H1 (cell line): ENCODE data around the gene KANSL3. TPM values are rescaled to one million over a fixed set of nuclear protein-coding genes. Genes with fewer than 3 reads are reported as not detected.

Source experiments
- CTCF ChIA-PET: fragments of 300-600 bp; sonication (Branson Sonifier 250); formaldehyde crosslinking; loops from one replicate; lab custom pipeline; 2021; ENCODE audit not compliant: partially characterized antibody; lab: Charles Lee
- POLR2A ChIA-PET: fragments of 300-600 bp; sonication (Branson Sonifier 250); formaldehyde crosslinking; loops from one replicate; lab custom pipeline; 2021; ENCODE audit warnings: inconsistent platforms; ENCODE audit not compliant: partially characterized antibody; lab: Charles Lee
- DNase-seq, 2 experiments: peaks; one replicate each; pipeline versions ENCODE4 v3.0.0 to v3.0.0-alpha.2; 2010 to 2022; ENCODE audit warnings: low spot score in 2 of 2, low read depth in 1 of 2, mixed read lengths in 1 of 2
- FAIRE-seq: peaks from 2 replicates; lab custom pipeline; 2011; peaks lifted over from hg19 to GRCh38; lab: Jason Lieb, UNC
- H2AFZ ChIP-seq: 2 replicates; pipeline ENCODE4 v1.8.1; 2012; ENCODE audit warnings: low read length, inconsistent platforms
- H2AK5ac ChIP-seq: 2 replicates; pipeline ENCODE4 v1.6.1; 2013; ENCODE audit warnings: low read depth, low read length
- H2BK120ac ChIP-seq: replicated peaks from 2 replicates; pipeline ENCODE3; 2013; ENCODE audit warnings: low read depth, low read length, inconsistent platforms
- H2BK12ac ChIP-seq: 2 replicates; pipeline ENCODE4 v1.6.1; 2013; ENCODE audit warnings: low read depth, low read length
- H2BK15ac ChIP-seq: 2 replicates; pipeline ENCODE4 v1.6.1; 2013; ENCODE audit warnings: low read length
- H2BK20ac ChIP-seq: 2 replicates; pipeline ENCODE4 v1.6.1; 2013; ENCODE audit warnings: low read length
- H2BK5ac ChIP-seq: 2 replicates; pipeline ENCODE4 v1.6.1; 2013; ENCODE audit warnings: low read depth, low read length
- H3K14ac ChIP-seq: 2 replicates; pipeline ENCODE4 v1.6.1; 2013; ENCODE audit warnings: inconsistent platforms; ENCODE audit not compliant: insufficient read length
- H3K18ac ChIP-seq: 2 replicates; pipeline ENCODE4 v1.6.1; 2013; ENCODE audit warnings: low read length; ENCODE audit errors: extremely low read depth
- H3K23ac ChIP-seq: 2 replicates; pipeline ENCODE4 v1.6.1; 2013; ENCODE audit warnings: inconsistent platforms; ENCODE audit not compliant: insufficient read length
- H3K23me2 ChIP-seq: 2 replicates; pipeline ENCODE4 v1.6.1; 2013; ENCODE audit warnings: low read depth, low read length
- H3K27ac ChIP-seq: 2 replicates; pipeline ENCODE4 v1.6.1; 2011; ENCODE audit warnings: low read depth, low read length, inconsistent platforms
- H3K27me3 ChIP-seq, 4 experiments: replicated peaks in 1 of 4; 1 replicate in 1 of 4; 2 replicates in 3 of 4; pipeline versions ENCODE4 v1.6.1 to v1.8.1; 2011 to 2013; ENCODE audit warnings: low read length in 3 of 4, mild to moderate bottlenecking in 3 of 4, inconsistent platforms in 2 of 4, mixed read lengths in 2 of 4, moderate library complexity in 1 of 4; ENCODE audit not compliant: control insufficient read depth in 3 of 4, insufficient read depth in 3 of 4; ENCODE audit errors: extremely low read depth in 1 of 4
- H3K36me3 ChIP-seq, 4 experiments: 2 replicates each; pipeline versions ENCODE4 v1.6.1 to v1.8.1; 2011 to 2013; ENCODE audit warnings: mild to moderate bottlenecking in 4 of 4, low read length in 3 of 4, moderate library complexity in 2 of 4, control low read depth in 1 of 4, inconsistent platforms in 1 of 4; ENCODE audit not compliant: insufficient read depth in 4 of 4, control insufficient read depth in 2 of 4
- H3K4ac ChIP-seq: replicated peaks from 2 replicates; pipeline ENCODE3; 2013; ENCODE audit warnings: low read length, low read depth, mixed read lengths, inconsistent platforms; ENCODE audit not compliant: insufficient read length
- H3K4me1 ChIP-seq, 4 experiments: replicated peaks in 1 of 4; 1 replicate in 1 of 4; 2 replicates in 3 of 4; pipeline versions ENCODE4 v1.6.1 to v1.8.1; 2011 to 2013; ENCODE audit warnings: low read length in 3 of 4, inconsistent platforms in 2 of 4, mixed read lengths in 1 of 4; ENCODE audit not compliant: insufficient read depth in 4 of 4, control insufficient read depth in 3 of 4
- H3K4me2 ChIP-seq, 2 experiments: 2 replicates each; pipeline versions ENCODE4 v1.6.1 to v1.8.1; 2011 to 2013; ENCODE audit warnings: low read depth in 2 of 2, low read length in 2 of 2, control low read depth in 1 of 2, inconsistent platforms in 1 of 2, mild to moderate bottlenecking in 1 of 2; ENCODE audit not compliant: insufficient read depth in 1 of 2
- H3K4me3 ChIP-seq, 4 experiments: fragments of 200-600, 300-600 bp in 1 of 4; sonication (generic), shearing (Covaris generic), sonication (Bioruptor Twin) in 1 of 4; 2 replicates each; pipeline versions ENCODE4 v1.5.1 to v1.8.1; 2011 to 2016; ENCODE audit warnings: low read length in 4 of 4, low read depth in 3 of 4, control low read depth in 2 of 4, inconsistent platforms in 2 of 4, mild to moderate bottlenecking in 2 of 4, mixed read lengths in 1 of 4, moderate library complexity in 1 of 4; ENCODE audit not compliant: insufficient read depth in 2 of 4; ENCODE audit errors: extremely low read depth in 1 of 4
- H3K56ac ChIP-seq: replicated peaks from 2 replicates; pipeline ENCODE3; 2013; ENCODE audit warnings: low read depth, mild to moderate bottlenecking, mixed read lengths, low read length, inconsistent platforms; ENCODE audit not compliant: insufficient read length
- H3K79me1 ChIP-seq: 2 replicates; pipeline ENCODE4 v1.6.1; 2013; ENCODE audit warnings: low read depth, low read length, control low read depth
- H3K79me2 ChIP-seq, 2 experiments: 2 replicates each; pipeline versions ENCODE4 v1.6.1 to v1.8.1; 2012 to 2013; ENCODE audit warnings: low read length in 2 of 2, mild to moderate bottlenecking in 2 of 2, inconsistent platforms in 1 of 2; ENCODE audit not compliant: insufficient read depth in 2 of 2, control insufficient read depth in 1 of 2
- H3K9ac ChIP-seq, 4 experiments: replicated peaks in 1 of 4; 1 replicate in 1 of 4; 2 replicates in 3 of 4; pipeline versions ENCODE4 v1.6.1 to v1.8.1; 2011 to 2013; ENCODE audit warnings: low read depth in 3 of 4, low read length in 3 of 4, control low read depth in 2 of 4, mild to moderate bottlenecking in 2 of 4, moderate library complexity in 2 of 4, inconsistent platforms in 1 of 4; ENCODE audit errors: extremely low read depth in 1 of 4
- H3K9me3 ChIP-seq, 2 experiments: 2 replicates each; pipeline versions ENCODE4 v1.6.1 to v1.8.1; 2012 to 2013; ENCODE audit warnings: mild to moderate bottlenecking in 2 of 2, moderate library complexity in 2 of 2, control low read depth in 1 of 2, inconsistent platforms in 1 of 2, low read depth in 1 of 2, low read length in 1 of 2, mixed read lengths in 1 of 2; ENCODE audit not compliant: insufficient read depth in 2 of 2
- H4K20me1 ChIP-seq, 2 experiments: replicated peaks in 1 of 2; 2 replicates each; pipeline versions ENCODE3 to v1.8.1; 2011 to 2013; ENCODE audit warnings: inconsistent platforms in 2 of 2, low read length in 2 of 2, mild to moderate bottlenecking in 1 of 2; ENCODE audit not compliant: insufficient read depth in 2 of 2, control insufficient read depth in 1 of 2
- H4K5ac ChIP-seq: 2 replicates; pipeline ENCODE4 v1.6.1; 2013; ENCODE audit warnings: low read length, low read depth, mixed read lengths, inconsistent platforms; ENCODE audit not compliant: insufficient read length
- H4K8ac ChIP-seq: 2 replicates; pipeline ENCODE4 v1.8.0; 2013; ENCODE audit warnings: mild to moderate bottlenecking, moderate library complexity, low read length, inconsistent platforms; ENCODE audit not compliant: insufficient read depth; ENCODE audit errors: extremely low read depth
- H4K91ac ChIP-seq: replicated peaks from 2 replicates; pipeline ENCODE3; 2013; ENCODE audit warnings: low read length, mixed read lengths, inconsistent platforms; ENCODE audit not compliant: insufficient read length
- BACH1 ChIP-seq: IDR thresholded peaks from 2 replicates; pipeline ENCODE4 v1.6.1; 2012; ENCODE audit warnings: low read length, improper control_type of control experiment
- CBX5 ChIP-seq: fragments of 300-800, 300-1000 bp; sonication (generic); IDR thresholded peaks from 2 replicates; pipeline ENCODE4 v1.7.1; 2016; ENCODE audit warnings: antibody characterized with exemption, low read length, low read depth
- CHD2 ChIP-seq: IDR thresholded peaks from 2 replicates; pipeline ENCODE4 v1.6.1; 2012; ENCODE audit warnings: low read length, improper control_type of control experiment
- EP300 ChIP-seq, 2 experiments: IDR thresholded peaks; 1 replicate in 1 of 2; 2 replicates in 1 of 2; pipeline ENCODE4 v1.6.1; 2011 to 2012; ENCODE audit warnings: low read depth in 2 of 2, low read length in 2 of 2, mild to moderate bottlenecking in 2 of 2, borderline replicate concordance in 1 of 2, inconsistent platforms in 1 of 2, moderate library complexity in 1 of 2
- GABPA ChIP-seq: IDR thresholded peaks from 2 replicates; pipeline ENCODE4 v1.6.1; 2011; ENCODE audit warnings: mild to moderate bottlenecking, low read length, moderate library complexity, borderline replicate concordance; ENCODE audit not compliant: insufficient read depth
- JUN ChIP-seq: IDR thresholded peaks from 2 replicates; pipeline ENCODE4 v1.6.1; 2011; ENCODE audit warnings: low read depth, mild to moderate bottlenecking, improper control_type of control experiment, low read length
- KDM4A ChIP-seq: IDR thresholded peaks from one replicate; pipeline ENCODE4 v1.7.1; 2012; ENCODE audit warnings: low read depth, mild to moderate bottlenecking, moderate library complexity, low read length, inconsistent platforms; ENCODE audit not compliant: severe bottlenecking
- NRF1 ChIP-seq: IDR thresholded peaks from 2 replicates; pipeline ENCODE4 v1.6.1; 2011; ENCODE audit warnings: mild to moderate bottlenecking, low read depth, low read length, improper control_type of control experiment
- POLR2A ChIP-seq, 2 experiments: IDR thresholded peaks; 1 replicate in 1 of 2; 2 replicates in 1 of 2; pipeline ENCODE4 v1.6.1; 2011; ENCODE audit warnings: low read depth in 2 of 2, low read length in 2 of 2, mild to moderate bottlenecking in 2 of 2; ENCODE audit errors: control extremely low read depth in 1 of 2
- RBBP5 ChIP-seq: IDR thresholded peaks from 2 replicates; pipeline ENCODE4 v1.7.1; 2012; ENCODE audit warnings: low read depth, mild to moderate bottlenecking, inconsistent platforms, low read length, moderate library complexity, borderline replicate concordance
- SP2 ChIP-seq: IDR thresholded peaks from 2 replicates; pipeline ENCODE4 v1.6.1; 2012; ENCODE audit warnings: mild to moderate bottlenecking, low read length, inconsistent platforms
- SRF ChIP-seq: IDR thresholded peaks from 2 replicates; pipeline ENCODE4 v1.6.1; 2011; ENCODE audit warnings: mild to moderate bottlenecking, low read depth, low read length, moderate library complexity
- TAF7 ChIP-seq: optimal IDR thresholded peaks from 2 replicates; pipeline ENCODE3; 2011; ENCODE audit warnings: low read depth, mild to moderate bottlenecking, inconsistent platforms, low read length, moderate library complexity, borderline replicate concordance
- TCF12 ChIP-seq: IDR thresholded peaks from 2 replicates; pipeline ENCODE4 v1.6.1; 2011; ENCODE audit warnings: low read depth, mild to moderate bottlenecking, low read length
- WGBS, 2 experiments: shearing (Covaris generic) in 1 of 2; methylation state at CpG; one replicate each; pipeline versions ENCODE4 v1.1.6 to v1.1.7; 2013 to 2015; ENCODE audit warnings: low lambda C conversion rate in 2 of 2, mixed read lengths in 2 of 2, inconsistent platforms in 1 of 2, low coverage in 1 of 2, missing lambda C conversion rate in 1 of 2; ENCODE audit not compliant: insufficient replicate concordance in 2 of 2, insufficient coverage in 1 of 2, insufficient read length in 1 of 2; ENCODE audit errors: extremely low coverage in 1 of 2, missing lambda C conversion rate in 1 of 2; 5-methylcytosine and 5-hydroxymethylcytosine counted together
- polyA plus RNA-seq, 7 experiments: library from polyadenylated mRNA; depleted of rRNA in 3 of 7; stranded (reverse) in 5 of 7; unstranded in 2 of 7; fragments of >200 nt in 5 of 7; fragments of 200-250 nt in 2 of 7; gene quantifications; 1 replicate in 5 of 7; 2 replicates in 1 of 7; 4 replicates in 1 of 7; pipeline versions ENCODE4 v1.2.1 to v1.2.3, GENCODE V29; 2011 to 2013; ENCODE audit warnings: missing spikeins in 2 of 7, mixed read lengths in 2 of 7
- total RNA-seq: library from RNA; stranded (reverse); fragmentation: NEBNext Ultra II Directional; extraction: Animal tissue kit (Norgen Biotek cat#: 25700); gene quantifications from 2 replicates; pipeline ENCODE4 v1.2.1, GENCODE V29; 2021

The KANSL3 gene
- total and polyA plus RNA-seq, 2 of the 8 experiments (the other 6 are each of a cell fraction or from before 2014, with no cell fraction given), result 19.8 to 31.4 TPM

GRCh38 chr2:96680561-96681141 lies 42.5 kb upstream of the KANSL3 start:
- Histone ChIP-seq H3K9me3 (no peaks in the 10 kb centered on the region), H3K4me1 (peaks cover 0 to 3% (median under 1%) of the 10 kb centered on the region in 4 experiments; a peak in 3 of 7 replicates), H3K56ac (no peak overlapping the region), H3K4ac (no peak overlapping the region), H2BK120ac (no peak overlapping the region), H3K36me3 (no peaks in the 10 kb centered on the region), H4K91ac (no peak overlapping the region), H4K5ac (no peak overlapping the region), H3K9ac (no peak overlapping the region), H4K8ac (no peak overlapping the region), H2AK5ac (no peak overlapping the region), H3K79me1 (no peaks in the 10 kb centered on the region), H2BK5ac (no peak overlapping the region), H3K23ac (no peak overlapping the region), H2BK15ac (no peak overlapping the region), H4K20me1 (no peaks in the 10 kb centered on the region), H3K27ac (no peak overlapping the region), H2AFZ (no peak overlapping the region), H3K14ac (no peak overlapping the region), H3K79me2 (no peaks in the 10 kb centered on the region), H3K18ac (no peak overlapping the region), H3K23me2 (no peaks in the 10 kb centered on the region), H2BK20ac (no peak overlapping the region), H3K4me3 (no peak overlapping the region), H3K27me3 (no peaks in the 10 kb centered on the region), H2BK12ac (no peak overlapping the region; the same call in 1 of the 2 replicates), H3K4me2 (no peak overlapping the region)
- ChIA-PET CTCF (interaction anchor here (1.2 kb wide), 1 partner anchor 19 kb away, joined by 3 read pairs; no protein-coding TSS in a partner anchor), POLR2A (interaction anchor here (1.6 kb wide), 1 partner anchor 19 kb away, joined by 3 read pairs; no protein-coding TSS in a partner anchor)
- FAIRE-seq (no peak), DNase-seq (no peak)
- 84% methylated on average over 5 of the region's 5 CpGs; no CpG with 5 or more reads in 1 of the 2 experiments for WGBS, 2 experiments
- TF ChIP-seq BACH1, result no peak
- TF ChIP-seq TAF7, result no peak
- no peak for TF ChIP-seq RBBP5
- no peak for TF ChIP-seq TCF12
- TF ChIP-seq CHD2, result no peak
- no peak for TF ChIP-seq GABPA
- TF ChIP-seq CBX5, result no peak
- TF ChIP-seq POLR2A (IDR thresholded peaks at IDR 0.05; ENCODE audit: control extremely low read depth in 1 of 2, low read depth in 2 of 2, low read length in 2 of 2), result no peak
- no peak for TF ChIP-seq SP2
- no peak for TF ChIP-seq EP300 (IDR thresholded peaks at IDR 0.05; ENCODE audit: borderline replicate concordance in 1 of 2, low read depth in 2 of 2, low read length in 2 of 2)
- no peak for TF ChIP-seq KDM4A
- TF ChIP-seq NRF1, result no peak
- no peak for TF ChIP-seq JUN
- TF ChIP-seq SRF, result no peak
